Hepatocyte (in vitro differentiated cells): ENCODE data around the gene JMJD8.

ENCODE experiments used
- EZH2 ChIP-seq: fragments of 200-600 bp; sonication (generic); IDR thresholded peaks from 2 replicates; pipeline ENCODE4 v1.6.1; 2016; ENCODE audit warnings: antibody characterized with exemption, mild to moderate bottlenecking, borderline replicate concordance
- TF ChIP-seq, protein P1 (sequence below): fragments of 200-600 bp; sonication (generic); IDR thresholded peaks from 2 replicates; pipeline ENCODE4 v1.5.1; 2016; ENCODE audit warnings: antibody characterized with exemption, mild to moderate bottlenecking; ENCODE audit not compliant: poor library complexity

DNA sequence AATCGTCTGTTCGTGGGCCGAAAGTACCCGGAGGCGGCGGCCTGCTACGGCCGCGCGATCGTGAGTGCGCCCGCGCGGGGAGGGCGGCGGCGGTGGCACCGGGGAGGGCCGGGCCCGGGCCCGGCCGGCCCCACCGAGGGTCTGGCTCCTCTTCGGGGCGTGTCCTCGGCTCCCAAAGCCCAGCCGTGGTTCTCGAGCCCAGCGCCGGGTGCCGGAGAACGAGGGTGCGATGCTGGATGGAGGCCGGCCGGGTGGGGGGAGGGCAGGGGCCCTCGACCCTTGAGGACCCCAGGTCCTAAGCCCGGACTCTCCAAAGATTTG is 3.5 kb downstream of the JMJD8 start:
- TF ChIP-seq, protein P1, sequence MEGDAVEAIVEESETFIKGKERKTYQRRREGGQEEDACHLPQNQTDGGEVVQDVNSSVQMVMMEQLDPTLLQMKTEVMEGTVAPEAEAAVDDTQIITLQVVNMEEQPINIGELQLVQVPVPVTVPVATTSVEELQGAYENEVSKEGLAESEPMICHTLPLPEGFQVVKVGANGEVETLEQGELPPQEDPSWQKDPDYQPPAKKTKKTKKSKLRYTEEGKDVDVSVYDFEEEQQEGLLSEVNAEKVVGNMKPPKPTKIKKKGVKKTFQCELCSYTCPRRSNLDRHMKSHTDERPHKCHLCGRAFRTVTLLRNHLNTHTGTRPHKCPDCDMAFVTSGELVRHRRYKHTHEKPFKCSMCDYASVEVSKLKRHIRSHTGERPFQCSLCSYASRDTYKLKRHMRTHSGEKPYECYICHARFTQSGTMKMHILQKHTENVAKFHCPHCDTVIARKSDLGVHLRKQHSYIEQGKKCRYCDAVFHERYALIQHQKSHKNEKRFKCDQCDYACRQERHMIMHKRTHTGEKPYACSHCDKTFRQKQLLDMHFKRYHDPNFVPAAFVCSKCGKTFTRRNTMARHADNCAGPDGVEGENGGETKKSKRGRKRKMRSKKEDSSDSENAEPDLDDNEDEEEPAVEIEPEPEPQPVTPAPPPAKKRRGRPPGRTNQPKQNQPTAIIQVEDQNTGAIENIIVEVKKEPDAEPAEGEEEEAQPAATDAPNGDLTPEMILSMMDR = no peak
- no peak for TF ChIP-seq EZH2
